SU-DHL-6 (cell line): Measurements from ENCODE around the gene CYB5R3.
"Not testable (repeated sequence)": the region's sequence is repeated elsewhere in the genome, so short reads cannot be mapped to it uniquely, and the experiment has no call there.

Source experiments
- H2AFZ ChIP-seq: fragments of 200-600 bp; sonication (generic); 2 replicates; pipeline ENCODE4 v1.6.1; 2014; ENCODE audit warnings: low read depth, mild to moderate bottlenecking, moderate library complexity, mixed read lengths, antibody characterized with exemption, low read length; ENCODE audit not compliant: severe bottlenecking
- H3F3A ChIP-seq: fragments of 200-600 bp; shearing (Covaris generic); 2 replicates; pipeline ENCODE4 v1.6.0; 2016; ENCODE audit warnings: antibody characterized with exemption, mild to moderate bottlenecking; ENCODE audit not compliant: insufficient read depth
- H3K27ac ChIP-seq: fragments of 200-600 bp; sonication (generic); 2 replicates; pipeline ENCODE4 v1.5.1; 2016; ENCODE audit warnings: low read depth, mild to moderate bottlenecking, low read length, moderate library complexity, mixed read lengths
- H3K27me3 ChIP-seq: fragments of 200-600 bp; sonication (generic), shearing (Covaris generic); 2 replicates; pipeline ENCODE4 v1.6.0; 2014; ENCODE audit warnings: mild to moderate bottlenecking, low read length
- H3K36me3 ChIP-seq: fragments of 200-600 bp; sonication (generic); 2 replicates; pipeline ENCODE4 v1.6.1; 2014; ENCODE audit warnings: mild to moderate bottlenecking, low read length, mixed read lengths
- H3K4me2 ChIP-seq: fragments of 300-600, 200-600 bp; shearing (Covaris generic), sonication (generic); 2 replicates; pipeline ENCODE4 v1.6.0; 2014; ENCODE audit warnings: low read length, low read depth, mild to moderate bottlenecking; ENCODE audit not compliant: poor library complexity, severe bottlenecking
- H3K4me3 ChIP-seq: fragments of 200-600 bp; sonication (generic); 2 replicates; pipeline ENCODE4 v1.5.1; 2014; ENCODE audit warnings: antibody characterized with exemption, low read length, mild to moderate bottlenecking, mixed read lengths; ENCODE audit not compliant: insufficient read depth, poor library complexity, severe bottlenecking
- H3K79me2 ChIP-seq: fragments of 200-600 bp; sonication (generic); 2 replicates; pipeline ENCODE4 v1.6.1; 2014; ENCODE audit warnings: mild to moderate bottlenecking, low read length, moderate library complexity; ENCODE audit not compliant: insufficient read depth
- H3K9ac ChIP-seq: fragments of 200-600 bp; sonication (generic); 2 replicates; pipeline ENCODE4 v1.7.0; 2014; ENCODE audit warnings: mild to moderate bottlenecking, low read length
- H3K9me2 ChIP-seq: fragments of 200-600 bp; sonication (generic); replicated peaks from 2 replicates; pipeline ENCODE4 v1.6.1; 2014; ENCODE audit warnings: low read length; ENCODE audit not compliant: insufficient read depth
- H3K9me3 ChIP-seq: fragments of 200-600 bp; sonication (generic); 2 replicates; pipeline ENCODE4 v1.6.1; 2014; ENCODE audit warnings: low read length, mixed read lengths; ENCODE audit not compliant: insufficient read depth
- H4K20me1 ChIP-seq: fragments of 200-600 bp; sonication (generic); 2 replicates; pipeline ENCODE4 v1.6.1; 2014; ENCODE audit warnings: low read depth, mild to moderate bottlenecking, antibody characterized with exemption, low read length, moderate library complexity, mixed read lengths
- EZH2phosphoT487 ChIP-seq: fragments of 200-600 bp; sonication (generic), shearing (Covaris generic); conservative IDR thresholded peaks from 2 replicates; pipeline ENCODE4 v1.6.1; 2018; ENCODE audit warnings: mild to moderate bottlenecking, antibody characterized with exemption, low read length, moderate library complexity, mixed read lengths
- TF ChIP-seq, protein P1 (sequence below): fragments of 200-600 bp; sonication (generic); IDR thresholded peaks from one replicate; pipeline ENCODE4 v1.5.1; 2017; ENCODE audit warnings: antibody characterized with exemption, mild to moderate bottlenecking, low read length, moderate library complexity; ENCODE audit not compliant: insufficient read depth, poor library complexity, severe bottlenecking

The CYB5R3 gene

DNA sequence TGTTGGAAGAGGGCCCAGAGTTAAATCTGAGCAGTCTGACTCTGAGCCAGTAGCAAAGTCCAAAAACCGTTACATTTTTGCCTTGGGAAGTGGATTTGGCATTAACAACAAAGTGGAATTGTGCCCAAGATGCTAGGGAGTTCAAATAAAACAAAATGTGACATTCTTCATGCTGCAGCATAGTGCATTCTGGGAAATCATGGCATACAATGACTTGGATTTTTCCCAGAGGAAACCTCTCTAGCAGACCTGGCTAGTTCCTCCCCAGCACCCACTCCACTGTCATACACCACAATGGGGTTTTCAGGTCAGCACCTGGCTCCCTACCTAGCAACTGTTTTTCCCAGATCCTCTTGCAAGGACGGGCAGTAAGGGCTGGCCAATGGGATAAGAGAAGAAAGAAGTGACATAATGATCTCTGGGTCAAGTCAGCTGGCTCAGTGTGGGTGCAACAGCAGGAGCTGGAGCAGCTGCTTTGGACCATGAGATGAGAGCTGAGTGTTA is 24.8 kb upstream of the CYB5R3 start:
- peaks cover 12% of the 10 kb centered on the region; the same call in 1 of the 2 replicates for H3K9me3 ChIP-seq
- H2AFZ ChIP-seq: no peak overlapping the region
- TF ChIP-seq EZH2phosphoT487: no peak
- TF ChIP-seq, protein P1, sequence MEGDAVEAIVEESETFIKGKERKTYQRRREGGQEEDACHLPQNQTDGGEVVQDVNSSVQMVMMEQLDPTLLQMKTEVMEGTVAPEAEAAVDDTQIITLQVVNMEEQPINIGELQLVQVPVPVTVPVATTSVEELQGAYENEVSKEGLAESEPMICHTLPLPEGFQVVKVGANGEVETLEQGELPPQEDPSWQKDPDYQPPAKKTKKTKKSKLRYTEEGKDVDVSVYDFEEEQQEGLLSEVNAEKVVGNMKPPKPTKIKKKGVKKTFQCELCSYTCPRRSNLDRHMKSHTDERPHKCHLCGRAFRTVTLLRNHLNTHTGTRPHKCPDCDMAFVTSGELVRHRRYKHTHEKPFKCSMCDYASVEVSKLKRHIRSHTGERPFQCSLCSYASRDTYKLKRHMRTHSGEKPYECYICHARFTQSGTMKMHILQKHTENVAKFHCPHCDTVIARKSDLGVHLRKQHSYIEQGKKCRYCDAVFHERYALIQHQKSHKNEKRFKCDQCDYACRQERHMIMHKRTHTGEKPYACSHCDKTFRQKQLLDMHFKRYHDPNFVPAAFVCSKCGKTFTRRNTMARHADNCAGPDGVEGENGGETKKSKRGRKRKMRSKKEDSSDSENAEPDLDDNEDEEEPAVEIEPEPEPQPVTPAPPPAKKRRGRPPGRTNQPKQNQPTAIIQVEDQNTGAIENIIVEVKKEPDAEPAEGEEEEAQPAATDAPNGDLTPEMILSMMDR: no peak
- no peak overlapping the region for H3K27ac ChIP-seq
- H3K27me3 ChIP-seq: no peaks in the 10 kb centered on the region
- H3K36me3 ChIP-seq: 0 out of 2 replicates have a peak, but pooled peaks cover 2% of the 10 kb centered on the region
- no peaks in the 10 kb centered on the region for H4K20me1 ChIP-seq
- no peaks in the 10 kb centered on the region for H3F3A ChIP-seq
- H3K79me2 ChIP-seq: no peaks in the 10 kb centered on the region
- H3K9me2 ChIP-seq: no peaks in the 10 kb centered on the region
- no peak overlapping the region for H3K9ac ChIP-seq
- no peak overlapping the region for H3K4me2 ChIP-seq
- H3K4me3 ChIP-seq: no peak overlapping the region

DNA sequence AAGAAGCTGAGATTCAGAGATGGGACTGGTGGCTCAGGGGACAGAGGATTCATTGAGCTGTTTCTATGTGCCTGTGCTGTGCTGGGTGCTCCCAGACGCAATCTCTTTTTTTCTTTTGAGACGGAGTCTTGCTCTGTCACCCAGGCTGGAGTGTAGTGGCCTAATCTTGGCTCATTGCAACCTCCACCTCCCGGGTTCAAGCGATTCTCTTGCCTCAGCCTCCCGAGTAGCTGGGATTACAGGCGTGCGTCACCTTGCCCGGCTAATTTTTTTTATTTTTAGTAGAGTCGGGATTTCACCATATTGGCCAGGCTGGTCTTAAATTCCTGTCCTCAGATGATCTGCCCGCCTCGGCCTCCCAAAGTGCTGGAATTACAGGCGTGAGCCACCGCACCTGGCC is 23.9 kb upstream of the CYB5R3 start:
- not testable (repeated sequence) for H4K20me1 ChIP-seq, H3K4me3 ChIP-seq, H3K36me3 ChIP-seq, H3F3A ChIP-seq, H2AFZ ChIP-seq, H3K27ac ChIP-seq, H3K79me2 ChIP-seq, H3K9me3 ChIP-seq, H3K9me2 ChIP-seq, H3K27me3 ChIP-seq, H3K9ac ChIP-seq, H3K4me2 ChIP-seq

DNA sequence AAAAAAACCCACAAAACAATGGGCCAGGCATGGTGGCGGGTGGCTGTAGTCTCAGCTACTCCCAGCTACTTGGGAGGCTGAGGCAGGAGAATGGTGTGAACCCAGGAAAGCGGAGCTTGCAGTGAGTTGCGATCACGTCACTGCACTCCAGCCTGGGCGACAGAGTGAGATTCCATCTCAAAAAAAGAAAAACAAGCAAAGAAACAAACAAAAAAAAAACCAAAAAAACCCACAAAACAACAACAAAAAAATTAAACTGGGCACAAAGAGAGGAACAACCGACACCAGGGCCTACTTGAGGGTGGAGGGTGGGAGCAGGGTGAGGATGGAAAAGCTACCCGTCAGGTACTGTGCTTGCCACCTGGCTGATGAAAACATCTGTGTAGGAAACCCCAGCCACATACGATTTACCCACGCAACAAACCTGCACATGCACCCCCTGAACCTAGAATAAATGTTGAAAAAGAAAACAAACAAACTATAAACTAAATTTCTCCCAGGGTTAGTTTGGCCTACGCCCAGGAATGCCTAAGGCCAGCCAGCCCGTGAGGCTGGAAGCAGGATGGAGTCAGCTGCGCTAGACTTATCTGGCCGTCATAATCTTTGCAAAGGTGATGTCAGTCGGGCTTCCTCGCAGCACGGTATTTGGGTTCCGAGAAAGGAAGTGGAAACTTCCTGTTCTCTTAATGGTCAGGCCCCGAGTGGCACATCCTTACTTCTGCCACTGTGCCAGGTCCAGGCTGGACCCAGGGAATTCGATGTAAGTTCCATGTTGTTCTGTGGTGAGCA is 21.9 kb upstream of the CYB5R3 start:
- Histone ChIP-seq H3K79me2 (no peaks in the 10 kb centered on the region), H3K27me3 (no peaks in the 10 kb centered on the region), H3K4me3 (peak overlapping the region; percentile 0), H3F3A (no peaks in the 10 kb centered on the region), H3K27ac (peak overlapping the region; percentile 42), H2AFZ (no peak overlapping the region), H3K9me3 (0 out of 2 replicates have a peak, but pooled peaks cover 3% of the 10 kb centered on the region), H3K36me3 (no peaks in the 10 kb centered on the region), H3K9me2 (no peaks in the 10 kb centered on the region), H3K9ac (no peak overlapping the region), H3K4me2 (peak overlapping the region; percentile 16), H4K20me1 (no peaks in the 10 kb centered on the region)
- no peak for TF ChIP-seq EZH2phosphoT487
- TF ChIP-seq, protein P1: no peak

DNA sequence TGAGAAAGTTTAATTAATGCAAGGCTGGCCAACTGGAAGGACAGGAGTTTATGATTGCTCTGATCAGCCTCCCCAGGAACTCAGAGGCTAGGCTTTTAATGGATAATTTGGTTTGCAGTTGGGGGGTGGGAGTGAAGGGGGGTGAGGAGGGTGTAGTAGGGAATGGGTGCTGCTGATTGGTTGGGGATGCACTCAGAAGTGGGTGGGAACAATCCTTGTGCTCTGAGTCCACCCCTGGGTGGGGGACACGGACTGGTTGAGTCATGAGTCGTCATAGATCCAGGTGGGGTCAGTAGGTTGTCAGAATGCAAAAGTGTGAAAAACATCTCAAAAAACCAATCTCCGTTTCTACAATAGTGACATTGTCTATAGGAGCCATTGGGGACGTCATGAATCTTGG is 20.9 kb upstream of the CYB5R3 start:
- Histone ChIP-seq H2AFZ (no peak overlapping the region), H3F3A (peaks cover 9% of the 10 kb centered on the region), H3K4me2 (no peak overlapping the region), H3K4me3 (no peak overlapping the region), H4K20me1 (no peaks in the 10 kb centered on the region), H3K27me3 (no peaks in the 10 kb centered on the region), H3K9me2 (no peaks in the 10 kb centered on the region), H3K36me3 (no peaks in the 10 kb centered on the region), H3K79me2 (no peaks in the 10 kb centered on the region), H3K27ac (no peak overlapping the region), H3K9me3 (0 out of 2 replicates have a peak, but pooled peaks cover 3% of the 10 kb centered on the region), H3K9ac (no peak overlapping the region)
- TF ChIP-seq EZH2phosphoT487: no peak
- TF ChIP-seq, protein P1: no peak

DNA sequence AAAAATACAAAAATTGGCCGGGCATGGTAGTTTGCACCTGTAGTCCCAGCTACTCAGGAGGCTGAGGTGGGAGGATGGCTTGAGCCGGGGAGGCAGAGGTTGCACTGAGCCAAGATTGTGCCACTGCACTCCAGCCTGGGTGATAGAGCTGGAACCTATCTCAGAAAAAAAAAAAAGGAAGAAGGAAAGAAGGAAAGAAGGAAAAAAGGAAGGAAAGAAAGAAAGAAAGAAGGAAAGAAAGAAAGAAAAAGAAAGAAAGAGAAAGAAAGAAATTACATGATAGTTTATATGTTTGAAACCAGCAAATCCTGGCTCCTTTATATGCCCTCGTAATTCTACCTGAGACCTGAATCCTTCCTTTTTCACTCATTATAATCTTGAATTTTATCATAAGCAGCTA is 17.2 kb upstream of the CYB5R3 start:
- H3K4me3 ChIP-seq, H3K9ac ChIP-seq, H4K20me1 ChIP-seq, H3K27ac ChIP-seq, H3K27me3 ChIP-seq, H3K36me3 ChIP-seq, H3K4me2 ChIP-seq, H3K79me2 ChIP-seq, H3K9me3 ChIP-seq, H3K9me2 ChIP-seq, H2AFZ ChIP-seq: not testable (repeated sequence)
- H3F3A ChIP-seq: peaks cover 14% of the 10 kb centered on the region
